Right lobe of liver (tissue), 4 donors: Measurements from ENCODE around the gene UBE2N.

Experiments
- POLR2A ChIP-seq: fragments of 450-650 bp; IDR thresholded peaks from one replicate; pipeline ENCODE4 v1.6.1; 2017; ENCODE audit warnings: antibody characterized with exemption, mild to moderate bottlenecking
- TF ChIP-seq, protein P1 (sequence below), 4 donors: fragments of 200-600 bp in 3 of 4; fragments of 450-650 bp in 1 of 4; IDR thresholded peaks; one replicate each; pipeline versions ENCODE4 v1.5.1 to v1.8.0; 2016 to 2022; ENCODE audit warnings: antibody characterized with exemption in 4 of 4, mild to moderate bottlenecking in 2 of 4
- donor health status: DM: no; HTN: no; CAD: no.
- donor health status: DM: no; HTN: no; CAD: no.
- donor health status: DM: no; HTN: yes; CAD: no.

DNA sequence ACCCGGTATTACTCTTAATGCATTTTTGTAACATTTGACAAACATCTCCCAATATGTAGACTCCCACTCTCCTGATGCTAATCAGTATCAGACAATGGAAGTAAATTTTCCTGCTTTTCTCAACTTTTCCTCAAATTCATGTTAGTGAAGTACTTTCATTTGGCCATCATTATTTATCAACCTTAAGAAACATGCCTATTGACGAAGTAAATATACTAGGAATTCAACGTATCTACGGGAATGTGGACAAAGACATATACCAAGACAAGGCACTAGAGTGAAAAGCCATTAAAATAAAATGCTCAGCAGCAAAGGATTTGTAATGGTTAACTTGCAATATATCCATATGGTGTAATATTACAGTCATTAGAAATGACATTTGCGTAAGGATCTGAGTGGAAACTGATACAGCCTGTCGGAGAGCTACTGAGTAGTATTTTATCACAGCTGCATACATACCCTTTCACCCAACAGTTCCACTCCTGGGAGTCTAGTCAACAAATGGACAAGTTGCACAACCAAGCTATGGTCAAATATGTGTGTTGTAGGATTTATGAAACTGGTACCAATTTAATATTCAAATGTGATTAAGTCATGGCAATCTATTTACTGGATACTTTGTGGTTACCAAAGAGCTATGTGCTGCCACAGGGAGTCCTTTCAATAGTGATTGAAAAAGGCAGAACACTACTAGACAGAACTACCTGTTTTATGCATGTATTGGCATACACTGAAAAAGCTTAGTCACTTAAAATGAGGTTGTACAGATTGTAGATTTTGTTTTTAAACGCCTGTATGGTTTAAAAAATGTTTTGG lies 37.6 kb downstream of the UBE2N start:
- TF ChIP-seq, protein P1, sequence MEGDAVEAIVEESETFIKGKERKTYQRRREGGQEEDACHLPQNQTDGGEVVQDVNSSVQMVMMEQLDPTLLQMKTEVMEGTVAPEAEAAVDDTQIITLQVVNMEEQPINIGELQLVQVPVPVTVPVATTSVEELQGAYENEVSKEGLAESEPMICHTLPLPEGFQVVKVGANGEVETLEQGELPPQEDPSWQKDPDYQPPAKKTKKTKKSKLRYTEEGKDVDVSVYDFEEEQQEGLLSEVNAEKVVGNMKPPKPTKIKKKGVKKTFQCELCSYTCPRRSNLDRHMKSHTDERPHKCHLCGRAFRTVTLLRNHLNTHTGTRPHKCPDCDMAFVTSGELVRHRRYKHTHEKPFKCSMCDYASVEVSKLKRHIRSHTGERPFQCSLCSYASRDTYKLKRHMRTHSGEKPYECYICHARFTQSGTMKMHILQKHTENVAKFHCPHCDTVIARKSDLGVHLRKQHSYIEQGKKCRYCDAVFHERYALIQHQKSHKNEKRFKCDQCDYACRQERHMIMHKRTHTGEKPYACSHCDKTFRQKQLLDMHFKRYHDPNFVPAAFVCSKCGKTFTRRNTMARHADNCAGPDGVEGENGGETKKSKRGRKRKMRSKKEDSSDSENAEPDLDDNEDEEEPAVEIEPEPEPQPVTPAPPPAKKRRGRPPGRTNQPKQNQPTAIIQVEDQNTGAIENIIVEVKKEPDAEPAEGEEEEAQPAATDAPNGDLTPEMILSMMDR (IDR thresholded peaks at IDR 0.05), result no peak
- TF ChIP-seq POLR2A, result no peak
